ENCODE results near the gene NUDT5.
"Not testable (repeated sequence)": the region's sequence is repeated elsewhere in the genome, so short reads cannot be mapped to it uniquely, and the experiment has no call there.

NUDT5 gene

GRCh38 chr10:12179606-12180170, 16.0 kb downstream of the NUDT5 start:
- peaks cover 37% of the 10 kb centered on the region for H3K36me3 ChIP-seq
- TF ChIP-seq CTCF (IDR thresholded peaks at IDR 0.05), result no peak
- no peaks in the 10 kb centered on the region for H3K9me3 ChIP-seq
- no peaks in the 10 kb centered on the region for H3K27me3 ChIP-seq
- no peak overlapping the region for H3K4me3 ChIP-seq (ENCODE audit: low read depth in 1 of 2, low read length in 1 of 2)
- H3K27ac ChIP-seq, result no peak overlapping the region
- peaks cover 21 to 25% of the 10 kb centered on the region in 2 experiments for H3K4me1 ChIP-seq (ENCODE audit: control insufficient read depth in 1 of 2, insufficient read depth in 1 of 2, low read depth in 1 of 2, low read length in 1 of 2)

- no peak for TF ChIP-seq CTCF (IDR thresholded peaks at IDR 0.05)
- H3K36me3 ChIP-seq, result peaks cover 50% of the 10 kb centered on the region
- H3K9me3 ChIP-seq, result no peaks in the 10 kb centered on the region
- H3K27me3 ChIP-seq, result no peaks in the 10 kb centered on the region
- H3K4me3 ChIP-seq (ENCODE audit: low read depth in 1 of 2, low read length in 1 of 2), result no peak overlapping the region
- no peak overlapping the region for H3K27ac ChIP-seq
- H3K4me1 ChIP-seq (ENCODE audit: control insufficient read depth in 1 of 2, insufficient read depth in 1 of 2, low read depth in 1 of 2, low read length in 1 of 2), result peaks cover 21 to 25% of the 10 kb centered on the region in 2 experiments
Measured at GRCh38 chr10:12177642-12178041, 18.0 kb downstream of the NUDT5 start.

- H3K27me3 ChIP-seq; H3K9me3 ChIP-seq; H3K4me1 ChIP-seq (ENCODE audit: control insufficient read depth in 1 of 2, insufficient read depth in 1 of 2, low read depth in 1 of 2, low read length in 1 of 2); H3K27ac ChIP-seq; H3K4me3 ChIP-seq (ENCODE audit: low read depth in 1 of 2, low read length in 1 of 2): not testable (repeated sequence)
- H3K36me3 ChIP-seq, result peaks cover 88% of the 10 kb centered on the region
Measured at GRCh38 chr10:12171512-12171911, 24.2 kb downstream of the NUDT5 start.

- H3K36me3 ChIP-seq, result peaks cover 75% of the 10 kb centered on the region
- TF ChIP-seq CTCF (IDR thresholded peaks at IDR 0.05), result no peak
- no peak overlapping the region for H3K4me3 ChIP-seq (ENCODE audit: low read depth in 1 of 2, low read length in 1 of 2)
- peaks cover 7% of the 10 kb centered on the region for H3K27me3 ChIP-seq
- no peak overlapping the region for H3K27ac ChIP-seq
- no peaks in the 10 kb centered on the region for H3K4me1 ChIP-seq (ENCODE audit: control insufficient read depth in 1 of 2, insufficient read depth in 1 of 2, low read depth in 1 of 2, low read length in 1 of 2)
- no peaks in the 10 kb centered on the region for H3K9me3 ChIP-seq
Measured at GRCh38 chr10:12165999-12166775, 29.5 kb downstream of the NUDT5 start.

- H3K27ac ChIP-seq, result no peak overlapping the region
- peaks cover 15% of the 10 kb centered on the region for H3K27me3 ChIP-seq
- no peak overlapping the region for H3K4me3 ChIP-seq (ENCODE audit: low read depth in 1 of 2, low read length in 1 of 2)
- H3K9me3 ChIP-seq, result no peaks in the 10 kb centered on the region
- TF ChIP-seq CTCF (IDR thresholded peaks at IDR 0.05), result no peak
- H3K36me3 ChIP-seq, result peaks cover 71% of the 10 kb centered on the region
- H3K4me1 ChIP-seq (ENCODE audit: control insufficient read depth in 1 of 2, insufficient read depth in 1 of 2, low read depth in 1 of 2, low read length in 1 of 2), result no peaks in the 10 kb centered on the region
Measured at GRCh38 chr10:12165036-12165435, 30.7 kb downstream of the NUDT5 start.

GRCh38 chr10:12164085-12164484, 31.6 kb downstream of the NUDT5 start:
- Histone ChIP-seq H3K27ac (no peak overlapping the region), H3K27me3 (peaks cover 24% of the 10 kb centered on the region), H3K9me3 (no peaks in the 10 kb centered on the region), H3K36me3 (peaks cover 62% of the 10 kb centered on the region), H3K4me1 (ENCODE audit: control insufficient read depth in 1 of 2, insufficient read depth in 1 of 2, low read depth in 1 of 2, low read length in 1 of 2) (no peaks in the 10 kb centered on the region), H3K4me3 (ENCODE audit: low read depth in 1 of 2, low read length in 1 of 2) (no peak overlapping the region)
- no peak for TF ChIP-seq CTCF (IDR thresholded peaks at IDR 0.05)

Measured in neutrophil (primary cell).